HG03025 (cell line): ENCODE results near the gene PCARE.

ENCODE experiments used
- ATAC-seq: cut with Tn5 transposase; IDR thresholded peaks from one replicate; pipeline ENCODE4 v1.9.1; 2021; ENCODE audit warnings: mild to moderate bottlenecking, moderate library complexity; ENCODE audit not compliant: unreplicated experiment, low FRiP score

PCARE gene

DNA sequence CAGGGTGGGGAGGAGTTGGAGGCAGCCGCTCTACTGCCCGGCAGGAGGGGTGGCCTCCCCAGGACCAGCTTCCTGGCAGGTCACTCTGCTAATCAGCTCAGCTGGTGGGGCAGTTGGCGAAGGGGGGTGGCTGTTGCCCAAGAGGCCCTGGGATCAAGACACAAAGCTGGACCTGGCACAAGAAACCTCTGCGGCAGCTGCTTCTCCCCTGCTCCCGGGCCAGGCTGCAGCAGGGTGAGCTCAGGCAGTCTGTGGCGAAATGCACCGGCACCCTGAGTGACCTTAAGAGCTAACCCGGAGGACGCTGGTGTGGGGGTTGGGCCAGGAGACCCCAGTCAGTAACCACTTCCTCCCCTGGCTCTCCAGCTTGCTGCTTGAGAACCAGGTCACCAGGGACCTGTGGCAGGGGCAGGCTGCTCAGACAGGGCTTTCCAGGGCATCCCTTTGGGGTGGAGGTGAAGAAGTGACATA is 62.1 kb downstream of the PCARE start:
- ATAC-seq, result no peak
